ENCODE measurements around the gene ARFGAP3. TPM values are rescaled to one million over a fixed set of nuclear protein-coding genes. Genes with fewer than 3 reads are reported as not detected.

Gene ARFGAP3
- total RNA-seq, 2 experiments from 2014 or later: 27.1 to 27.2 TPM

GRCh38 chr22:42868751-42869251, 11.7 kb upstream of the ARFGAP3 start:
- CTCF ChIA-PET: interaction anchor here (1.2 to 2.8 kb wide), 5 partner anchors 11 to 191 kb away, joined by 3 to 26 read pairs (median 6); partner anchors contain the start of gene ARFGAP3

GRCh38 chr22:42866100-42866499, 9.0 kb upstream of the ARFGAP3 start:
- CTCF ChIA-PET: interaction anchor here (2.1 to 2.8 kb wide), 4 partner anchors 9 to 167 kb away, joined by 7 to 26 read pairs (median 14); partner anchors contain the start of gene ARFGAP3
- ATAC-seq: no peak
- Mint-ChIP-seq H3K27me3 (no peaks in the 10 kb centered on the region), H3K4me3 (no peak overlapping the region), H3K27ac (no peak overlapping the region), H3K4me1 (ENCODE audit: low read depth) (peaks cover 25% of the 10 kb centered on the region), H3K9me3 (peaks cover 16% of the 10 kb centered on the region), H3K36me3 (ENCODE audit: low read depth) (peaks cover 21% of the 10 kb centered on the region)
- no peak for DNase-seq
- POLR2A ChIA-PET: no interaction called here
- intact Hi-C loops (cut with micrococcal nuclease): no loop called here
- TF ChIP-seq CTCF (IDR thresholded peaks at IDR 0.05): no peak

More at GRCh38 chr22:42868751-42869251, 11.7 kb upstream of the ARFGAP3 start:
- Mint-ChIP-seq H3K27ac (no peak overlapping the region), H3K4me3 (no peak overlapping the region), H3K9me3 (peaks cover 6% of the 10 kb centered on the region), H3K27me3 (no peaks in the 10 kb centered on the region), H3K4me1 (ENCODE audit: low read depth) (peaks cover 12% of the 10 kb centered on the region), H3K36me3 (ENCODE audit: low read depth) (peaks cover 10% of the 10 kb centered on the region)
- POLR2A ChIA-PET: interaction anchor here (1.0 kb wide), 1 partner anchor 8 kb away, joined by 3 read pairs; no protein-coding TSS in a partner anchor
- no peak for TF ChIP-seq CTCF (IDR thresholded peaks at IDR 0.05)
- ATAC-seq (no peak), DNase-seq (no peak)
- intact Hi-C loops (cut with micrococcal nuclease): no loop called here

GRCh38 chr22:42865536-42865935, 8.5 kb upstream of the ARFGAP3 start:
- ChIA-PET POLR2A (no interaction called here), CTCF (no interaction called here)
- ATAC-seq (no peak), DNase-seq (no peak)
- H3K4me3 Mint-ChIP-seq: no peak overlapping the region
- TF ChIP-seq CTCF (IDR thresholded peaks at IDR 0.05): no peak
- intact Hi-C loops (cut with micrococcal nuclease): no loop called here
- no peak overlapping the region for H3K27ac Mint-ChIP-seq
- H3K4me1 Mint-ChIP-seq (ENCODE audit: low read depth): peaks cover 25% of the 10 kb centered on the region
- peaks cover 16% of the 10 kb centered on the region for H3K9me3 Mint-ChIP-seq
- peaks cover 21% of the 10 kb centered on the region for H3K36me3 Mint-ChIP-seq (ENCODE audit: low read depth)
- H3K27me3 Mint-ChIP-seq: no peaks in the 10 kb centered on the region

DNA sequence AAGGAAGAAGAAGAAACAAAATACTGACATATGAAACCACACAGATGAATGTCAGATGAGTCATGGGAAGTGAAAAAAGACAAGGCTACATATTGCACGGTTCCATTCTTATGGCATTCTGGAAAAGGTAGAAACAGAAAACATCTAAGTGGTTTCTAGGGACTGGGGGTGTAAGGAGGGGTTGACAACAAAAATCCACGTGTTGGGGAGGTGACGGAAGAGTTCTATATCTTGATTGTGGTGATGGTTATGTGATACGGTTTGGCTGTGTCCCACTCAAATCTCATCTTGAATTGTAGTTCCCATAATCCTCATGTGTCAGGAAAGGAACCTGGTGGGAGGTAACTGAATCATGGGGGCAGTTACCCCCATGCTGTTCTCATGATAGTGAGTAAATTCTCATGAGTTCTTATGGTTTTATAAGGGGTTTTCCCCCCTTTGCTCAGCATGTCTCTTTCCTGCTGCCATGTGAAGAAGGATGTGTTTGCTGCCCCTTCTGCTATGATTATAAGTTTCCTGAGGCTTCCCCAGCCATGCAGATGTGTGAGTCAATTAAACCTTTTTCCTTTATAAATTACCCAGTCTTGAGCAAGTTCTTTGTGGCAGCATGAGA, 6.4 kb upstream of the ARFGAP3 start:
- H3K9me3 Mint-ChIP-seq: peaks cover 16% of the 10 kb centered on the region
- CTCF ChIA-PET: no interaction called here
- H3K36me3 Mint-ChIP-seq (ENCODE audit: low read depth): peaks cover 21% of the 10 kb centered on the region
- ATAC-seq: peak; percentile 71
- peak; percentile 79 for DNase-seq
- peak overlapping the region; percentile 60 for H3K27ac Mint-ChIP-seq
- POLR2A ChIA-PET: no interaction called here
- intact Hi-C loops (cut with micrococcal nuclease): loop anchor here (1.0 kb wide), 1 partner anchor 102 kb away; no protein-coding TSS in a partner anchor
- no peak overlapping the region for H3K4me3 Mint-ChIP-seq
- no peak for TF ChIP-seq CTCF (IDR thresholded peaks at IDR 0.05)
- H3K4me1 Mint-ChIP-seq (ENCODE audit: low read depth): peaks cover 25% of the 10 kb centered on the region
- H3K27me3 Mint-ChIP-seq: no peaks in the 10 kb centered on the region

- ATAC-seq (no peak), DNase-seq (no peak)
- Mint-ChIP-seq H3K4me3 (no peak overlapping the region), H3K27ac (no peak overlapping the region), H3K27me3 (no peaks in the 10 kb centered on the region), H3K9me3 (peaks cover 16% of the 10 kb centered on the region), H3K4me1 (ENCODE audit: low read depth) (peaks cover 20% of the 10 kb centered on the region), H3K36me3 (ENCODE audit: low read depth) (peaks cover 21% of the 10 kb centered on the region)
- ChIA-PET CTCF (no interaction called here), POLR2A (no interaction called here)
- intact Hi-C loops (cut with micrococcal nuclease): no loop called here
- TF ChIP-seq CTCF (IDR thresholded peaks at IDR 0.05): no peak
These were observed 5.1 kb upstream of the ARFGAP3 start for GRCh38 chr22:42862045-42862734.
